SW480 (cell line): ENCODE data around the gene OR6M1.

Source experiments
- DNase-seq: peaks from one replicate; pipeline ENCODE4 v3.0.0-alpha.2; 2016; ENCODE audit warnings: low spot score

OR6M1 gene

DNA sequence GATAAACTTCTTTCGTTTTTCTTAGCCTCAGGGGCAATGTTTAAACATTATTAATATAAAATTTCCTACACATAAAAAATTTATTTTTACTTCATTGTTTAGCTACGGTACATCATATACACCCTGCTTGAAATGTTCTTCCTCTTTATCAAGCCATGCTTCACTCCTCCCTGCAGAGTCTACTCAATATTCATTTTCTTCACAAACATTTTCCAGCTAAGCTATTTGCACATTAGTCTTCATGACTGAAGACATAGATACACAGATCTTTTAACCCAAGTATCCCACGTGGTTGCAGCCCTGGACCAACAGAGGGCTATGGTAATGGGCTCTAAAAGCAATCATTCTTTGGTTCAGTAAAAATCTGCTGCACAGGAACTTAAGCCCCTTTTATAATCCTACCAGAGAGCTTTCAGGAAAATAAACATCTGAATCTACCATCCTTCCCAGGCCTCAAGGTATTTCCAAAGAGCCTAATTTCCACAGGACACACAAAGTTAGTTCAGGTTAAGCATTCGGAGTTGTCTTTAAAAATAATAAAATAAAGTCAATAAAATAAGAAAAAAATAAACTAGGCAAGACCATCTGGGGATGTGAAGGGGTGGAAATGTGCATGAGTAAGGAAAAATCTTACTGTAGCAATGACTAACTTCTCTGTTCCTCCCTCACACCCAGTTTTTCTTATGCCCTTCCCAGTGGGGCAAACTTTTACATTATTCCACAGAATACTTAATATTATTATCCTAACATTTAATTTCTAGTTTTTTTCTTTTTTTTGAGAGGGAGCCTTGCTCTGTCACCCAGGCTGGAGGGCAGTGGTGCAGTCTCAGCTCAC lies 30.2 kb downstream of the OR6M1 start:
- DNase-seq = no peak

DNA sequence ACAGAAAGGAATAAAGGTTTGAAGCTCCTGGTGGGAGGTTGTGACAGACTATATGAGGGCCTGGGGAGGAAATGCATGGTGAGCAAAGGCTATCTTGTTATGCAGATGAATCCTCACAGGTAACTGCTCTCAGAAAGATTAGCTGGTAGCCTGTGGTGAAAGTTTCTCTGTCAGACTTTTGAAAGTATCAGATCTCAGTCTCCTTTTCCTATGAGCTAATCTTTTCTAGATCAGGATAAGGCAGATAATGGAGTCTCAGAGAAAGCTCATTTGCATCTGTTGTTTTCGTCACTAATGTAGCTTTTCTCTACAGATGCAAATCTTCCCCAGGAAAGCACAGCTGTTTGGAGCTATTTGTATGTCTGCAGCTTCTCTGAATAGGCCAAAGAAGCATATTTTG lies 30.9 kb downstream of the OR6M1 start:
- DNase-seq = no peak

DNA sequence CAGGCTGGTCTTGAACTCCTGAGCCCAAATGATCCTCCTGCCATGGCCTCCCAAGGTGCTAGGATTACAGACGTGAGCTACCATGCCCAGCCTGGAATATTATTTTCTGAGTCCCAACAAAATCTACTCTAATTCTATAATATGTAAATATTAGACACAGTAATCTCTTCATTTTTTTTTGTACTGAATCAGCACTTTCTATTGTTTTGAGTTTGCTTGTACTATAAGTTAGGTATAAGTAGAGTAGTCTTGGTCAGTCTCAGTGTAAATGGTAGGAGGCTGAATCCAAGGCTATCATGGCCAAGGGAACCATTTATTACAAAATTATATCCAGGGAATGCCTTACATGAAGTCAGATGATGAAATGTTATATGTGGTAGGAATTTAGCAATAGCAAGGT lies 32.2 kb downstream of the OR6M1 start:
- no peak for DNase-seq

DNA sequence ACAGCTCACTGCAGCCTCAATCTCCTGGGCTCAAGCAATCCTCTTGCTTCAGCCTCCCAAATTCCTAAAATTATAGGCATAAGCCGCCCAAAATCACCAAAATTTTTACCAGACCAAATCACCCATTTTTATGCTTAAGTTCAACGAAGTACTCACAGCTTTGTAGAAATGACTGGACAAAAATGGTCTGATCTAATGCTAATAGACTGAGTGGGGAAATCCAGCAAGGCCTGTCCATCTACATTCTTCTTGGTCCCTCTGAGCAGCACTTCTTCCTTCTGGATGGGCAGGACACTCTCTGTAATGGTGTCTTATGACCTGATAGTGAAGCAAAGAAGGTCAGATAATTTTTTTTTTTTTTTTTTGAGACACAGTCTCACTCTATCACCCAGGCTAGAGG lies 33.1 kb downstream of the OR6M1 start:
- DNase-seq = no peak

DNA sequence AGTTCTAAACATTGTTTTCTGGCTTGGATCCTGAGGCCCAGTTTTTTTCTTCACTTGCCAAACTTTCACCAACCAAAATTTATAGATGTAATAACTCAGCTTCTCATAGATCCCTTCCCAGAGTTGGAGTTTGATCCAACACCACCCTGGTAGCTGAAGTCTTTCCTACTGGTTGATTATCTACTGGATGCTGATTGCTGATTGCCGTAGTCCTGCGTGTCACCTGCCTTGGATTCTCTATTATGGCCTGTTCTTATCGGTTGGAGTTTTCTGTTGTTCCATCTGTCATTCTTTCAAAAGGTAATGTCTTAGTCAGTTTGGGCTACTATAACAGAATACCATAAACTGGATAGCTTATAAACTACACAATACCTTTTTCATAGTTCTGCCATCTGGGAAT lies 34.5 kb downstream of the OR6M1 start:
- DNase-seq = no peak

DNA sequence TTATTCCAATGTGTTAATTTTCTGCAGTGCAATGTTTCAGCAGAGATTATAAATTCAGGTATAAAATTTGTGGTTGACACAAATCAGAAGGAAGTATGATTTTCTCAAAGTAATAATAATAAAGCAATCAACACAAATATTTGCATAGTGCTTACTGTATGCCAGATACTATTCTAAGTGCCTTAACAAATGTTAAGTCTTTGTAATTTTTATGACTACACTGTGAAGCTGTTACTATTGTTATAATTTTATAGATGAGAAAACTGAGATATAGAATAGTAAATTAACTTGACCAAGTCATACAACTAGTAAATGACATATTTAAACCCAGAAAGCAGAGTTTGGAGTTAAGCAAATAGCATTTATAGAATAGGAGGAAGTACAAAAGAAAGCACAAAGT lies 35.4 kb downstream of the OR6M1 start:
- DNase-seq = no peak

DNA sequence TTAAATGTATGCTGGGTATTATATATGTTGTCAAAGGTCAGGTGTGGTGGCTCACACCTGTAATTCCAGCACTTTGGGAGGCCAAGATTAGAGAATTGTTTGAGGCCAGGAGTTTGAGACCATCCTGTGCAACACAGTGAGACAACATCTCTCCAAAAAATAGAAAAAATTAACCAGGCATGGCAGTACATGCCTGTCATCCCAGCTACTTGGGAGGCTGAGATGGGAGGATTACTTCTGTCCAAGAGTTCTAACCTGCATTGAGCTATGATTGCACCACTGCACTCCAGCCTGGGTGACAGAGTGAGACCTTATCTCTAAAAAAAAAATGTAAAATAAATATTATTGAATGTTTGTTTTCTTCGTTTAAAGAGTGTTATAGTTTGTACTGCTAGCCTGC lies 40.5 kb downstream of the OR6M1 start:
- no peak for DNase-seq

DNA sequence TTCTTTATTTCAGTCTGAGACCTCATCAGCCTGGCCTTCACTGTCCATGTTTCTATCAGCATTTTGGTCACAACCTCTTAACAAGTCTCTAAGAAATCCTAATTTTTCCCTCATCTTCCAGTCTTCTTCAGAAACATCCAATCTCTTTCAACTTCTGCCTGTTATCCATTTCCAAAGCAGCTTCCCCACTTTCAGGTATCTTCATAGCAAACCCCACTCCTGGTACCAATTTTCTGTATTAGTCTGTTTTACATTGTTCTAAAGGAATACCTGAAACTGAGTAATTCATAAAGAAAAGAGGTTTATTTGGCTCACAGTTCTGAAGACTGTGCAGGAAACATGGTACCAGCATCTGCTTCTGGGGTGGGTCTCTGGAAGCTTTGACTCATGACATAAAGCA lies 43.7 kb downstream of the OR6M1 start:
- no peak for DNase-seq

DNA sequence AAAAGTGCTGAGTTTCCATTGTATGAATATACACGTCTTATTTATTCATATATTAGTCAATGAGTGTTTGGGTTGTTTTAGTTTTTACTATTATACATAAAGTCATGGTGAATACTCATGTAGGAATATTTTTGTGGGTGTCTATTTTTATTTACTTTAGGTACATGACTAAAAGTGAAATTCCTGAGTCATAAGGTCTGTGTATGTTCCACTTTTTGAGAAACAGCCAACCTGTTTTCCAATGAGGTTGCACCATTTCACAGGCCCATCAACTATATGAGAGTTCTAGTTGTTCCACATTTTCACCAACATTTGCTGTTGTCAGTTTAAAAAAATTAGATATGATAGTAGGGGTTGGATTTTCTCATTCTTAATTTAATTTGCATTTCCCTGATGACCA lies 45.3 kb downstream of the OR6M1 start:
- no peak for DNase-seq

DNA sequence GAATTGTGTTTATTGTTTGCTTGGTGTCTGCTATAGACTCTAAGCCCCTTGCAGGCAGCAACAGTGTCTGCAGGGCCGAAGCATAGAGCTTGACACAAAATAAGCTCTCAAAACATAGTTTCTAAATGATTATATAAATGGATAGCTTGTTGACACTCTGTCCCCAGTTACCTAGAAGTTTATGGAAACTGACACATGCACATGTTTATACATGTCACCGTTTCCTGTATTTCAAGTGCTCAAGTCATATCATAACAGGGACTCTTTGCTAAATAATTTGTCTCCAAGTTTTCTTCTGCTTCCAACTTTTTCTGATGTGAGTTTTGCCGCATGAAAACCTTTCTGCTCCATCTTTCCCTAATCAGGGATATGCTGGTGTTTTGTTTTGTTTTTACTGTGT lies 48.2 kb downstream of the OR6M1 start:
- DNase-seq = no peak

DNA sequence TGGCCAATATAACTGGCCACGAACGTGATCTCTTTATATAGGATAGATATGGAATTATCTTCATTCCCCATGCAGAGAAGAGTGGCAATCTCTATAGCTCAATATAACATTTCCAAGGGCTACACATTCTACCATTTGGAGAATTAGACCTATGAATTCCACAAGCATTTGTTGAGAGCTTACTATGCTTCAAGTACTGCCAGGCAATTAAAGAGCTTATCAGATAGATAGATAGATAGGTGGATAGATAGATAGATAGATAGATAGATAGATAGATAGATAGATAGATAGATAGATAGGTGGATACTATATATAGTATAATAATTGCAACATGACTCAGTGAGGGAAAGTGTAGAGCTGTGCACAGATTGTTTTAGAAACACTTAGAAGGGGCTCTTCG lies 50.3 kb downstream of the OR6M1 start:
- no peak for DNase-seq
